SK-N-SH treated with all-trans-retinoic acid at 6 μM for 48 hours (cell line): ENCODE measurements around the gene KERA.

Source experiments
- ARNTL ChIP-seq: fragments of 450-650 bp; formaldehyde crosslinking; IDR thresholded peaks from 2 replicates; pipeline ENCODE4 v1.5.0; 2020; ENCODE audit warnings: low read depth, mild to moderate bottlenecking, moderate library complexity, borderline replicate concordance
- BACH2 ChIP-seq: fragments of 250-450 bp; sonication (Bioruptor Pico); IDR thresholded peaks from 2 replicates; pipeline ENCODE4 v1.9.0; 2021; ENCODE audit warnings: mild to moderate bottlenecking, borderline replicate concordance
- OSR1 ChIP-seq: fragments of 250-450 bp; sonication (Bioruptor Pico); IDR thresholded peaks from 2 replicates; pipeline ENCODE4 v1.8.0; 2022; ENCODE audit warnings: moderate library complexity, mild to moderate bottlenecking, inconsistent platforms
- SNAI2 ChIP-seq: fragments of 250-450 bp; sonication (Bioruptor Pico); IDR thresholded peaks from 2 replicates; pipeline ENCODE4 v1.5.0; 2020; ENCODE audit warnings: mild to moderate bottlenecking, moderate library complexity
- TOX ChIP-seq: fragments of 250-450 bp; sonication (Bioruptor Pico); IDR thresholded peaks from 2 replicates; pipeline ENCODE4 v1.8.0; 2021; ENCODE audit warnings: mild to moderate bottlenecking, moderate library complexity, borderline replicate concordance
- ZFP3 ChIP-seq: fragments of 250-450 bp; sonication (Bioruptor Pico); IDR thresholded peaks from 2 replicates; pipeline ENCODE4 v1.5.0; 2020; ENCODE audit warnings: mild to moderate bottlenecking, moderate library complexity
- ZFP30 ChIP-seq: fragments of 450-650 bp; formaldehyde crosslinking; IDR thresholded peaks from 2 replicates; pipeline ENCODE4 v1.5.0; 2022; ENCODE audit warnings: mild to moderate bottlenecking, moderate library complexity
- TF ChIP-seq, protein P1 (sequence below): fragments of 250-450 bp; sonication (Bioruptor Pico); IDR thresholded peaks from 2 replicates; pipeline ENCODE4 v1.5.1; 2020; ENCODE audit warnings: low read depth, mild to moderate bottlenecking, moderate library complexity
- TF ChIP-seq, protein P2 (sequence below): fragments of 250-450 bp; sonication (Bioruptor Pico); IDR thresholded peaks from 2 replicates; pipeline ENCODE4 v1.8.0; 2021; ENCODE audit warnings: low read depth, mild to moderate bottlenecking, moderate library complexity, borderline replicate concordance

DNA sequence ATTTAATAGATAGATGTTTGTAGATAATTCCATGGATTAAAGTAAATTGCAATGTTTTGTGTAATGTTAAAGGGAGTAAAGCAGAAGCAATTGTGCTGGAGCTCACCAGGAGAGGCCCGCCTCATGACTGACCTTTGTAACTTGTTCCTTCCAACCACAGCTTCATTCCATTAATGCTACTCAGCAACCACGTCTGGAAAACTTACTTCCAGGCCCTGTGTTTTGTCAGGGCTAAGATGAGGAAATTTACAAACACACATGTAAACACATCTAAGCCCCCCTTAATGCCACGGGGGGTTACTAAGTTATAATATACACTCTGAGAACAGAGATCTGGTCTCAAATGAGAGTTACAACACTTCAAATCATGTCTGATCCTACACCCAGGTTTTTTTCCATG, 41.1 kb upstream of the KERA start:
- TF ChIP-seq ARNTL (CRISPR knock-in tag) (no peak), OSR1 (CRISPR knock-in tag) (no peak), BACH2 (CRISPR knock-in tag) (no peak), ZFP3 (CRISPR knock-in tag) (no peak), SNAI2 (CRISPR knock-in tag) (no peak), ZFP30 (no peak), TOX (CRISPR knock-in tag) (no peak)
- TF ChIP-seq, protein P1, sequence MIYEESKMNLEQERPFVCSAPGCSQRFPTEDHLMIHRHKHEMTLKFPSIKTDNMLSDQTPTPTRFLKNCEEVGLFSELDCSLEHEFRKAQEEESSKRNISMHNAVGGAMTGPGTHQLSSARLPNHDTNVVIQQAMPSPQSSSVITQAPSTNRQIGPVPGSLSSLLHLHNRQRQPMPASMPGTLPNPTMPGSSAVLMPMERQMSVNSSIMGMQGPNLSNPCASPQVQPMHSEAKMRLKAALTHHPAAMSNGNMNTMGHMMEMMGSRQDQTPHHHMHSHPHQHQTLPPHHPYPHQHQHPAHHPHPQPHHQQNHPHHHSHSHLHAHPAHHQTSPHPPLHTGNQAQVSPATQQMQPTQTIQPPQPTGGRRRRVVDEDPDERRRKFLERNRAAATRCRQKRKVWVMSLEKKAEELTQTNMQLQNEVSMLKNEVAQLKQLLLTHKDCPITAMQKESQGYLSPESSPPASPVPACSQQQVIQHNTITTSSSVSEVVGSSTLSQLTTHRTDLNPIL (CRISPR knock-in tag) = no peak
- TF ChIP-seq, protein P2, sequence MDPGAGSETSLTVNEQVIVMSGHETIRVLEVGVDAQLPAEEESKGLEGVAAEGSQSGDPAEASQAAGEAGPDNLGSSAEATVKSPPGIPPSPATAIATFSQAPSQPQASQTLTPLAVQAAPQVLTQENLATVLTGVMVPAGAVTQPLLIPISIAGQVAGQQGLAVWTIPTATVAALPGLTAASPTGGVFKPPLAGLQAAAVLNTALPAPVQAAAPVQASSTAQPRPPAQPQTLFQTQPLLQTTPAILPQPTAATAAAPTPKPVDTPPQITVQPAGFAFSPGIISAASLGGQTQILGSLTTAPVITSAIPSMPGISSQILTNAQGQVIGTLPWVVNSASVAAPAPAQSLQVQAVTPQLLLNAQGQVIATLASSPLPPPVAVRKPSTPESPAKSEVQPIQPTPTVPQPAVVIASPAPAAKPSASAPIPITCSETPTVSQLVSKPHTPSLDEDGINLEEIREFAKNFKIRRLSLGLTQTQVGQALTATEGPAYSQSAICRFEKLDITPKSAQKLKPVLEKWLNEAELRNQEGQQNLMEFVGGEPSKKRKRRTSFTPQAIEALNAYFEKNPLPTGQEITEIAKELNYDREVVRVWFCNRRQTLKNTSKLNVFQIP = no peak
